ENCODE results near the gene TSPAN15.

The TSPAN15 gene

DNA sequence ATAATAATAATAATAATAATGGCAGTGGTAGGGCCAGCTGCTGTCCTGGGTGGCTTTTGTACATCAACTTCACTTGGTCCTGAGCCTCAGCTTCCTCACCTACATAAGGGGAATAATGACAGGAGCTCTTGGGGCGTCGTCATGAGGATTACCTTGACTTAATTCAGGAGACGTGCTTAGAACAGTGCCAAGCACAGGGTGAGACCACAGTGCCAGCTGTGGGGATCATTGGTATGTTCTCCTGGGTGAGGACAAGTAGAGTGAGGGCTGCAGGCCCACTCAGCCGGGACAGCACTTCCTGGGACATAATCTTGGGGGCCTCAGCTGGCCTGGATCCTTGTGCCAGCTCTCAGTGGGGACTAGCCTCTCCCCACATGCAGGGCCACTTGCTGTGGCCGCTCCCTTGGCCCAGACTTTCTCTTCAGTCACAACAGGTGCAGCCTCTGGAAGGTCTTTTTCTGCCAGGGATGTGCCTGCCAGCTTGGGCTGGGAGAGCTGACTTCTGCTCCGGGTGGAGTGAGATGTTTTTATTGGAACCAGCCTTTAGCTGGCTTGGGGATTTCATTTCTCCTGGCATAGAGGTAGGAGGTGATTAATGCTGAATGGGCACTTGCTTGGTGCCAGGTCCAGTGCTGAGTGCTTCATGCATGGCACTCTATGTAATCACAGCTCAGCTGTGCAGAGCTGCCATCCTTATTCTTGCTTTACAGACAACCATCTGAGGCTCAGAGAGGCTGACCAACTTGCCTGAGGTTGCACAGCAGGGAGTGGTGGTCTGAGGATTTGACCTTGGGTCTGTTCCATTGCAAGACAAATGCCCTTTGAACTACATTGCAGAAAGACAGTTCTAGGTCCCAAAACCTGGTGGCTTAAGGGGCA lies 45.3 kb downstream of the TSPAN15 start:
- H3K27me3 ChIP-seq (ENCODE audit: low read depth) = no peaks in the 10 kb centered on the region
- DNase-seq (ENCODE audit: low spot score in 2 of 2) = no peak
- H3K36me3 ChIP-seq (replicated peaks) = no peaks in the 10 kb centered on the region
- no peaks in the 10 kb centered on the region for H3K4me1 ChIP-seq
- no peaks in the 10 kb centered on the region for H3K9me3 ChIP-seq
- no peak overlapping the region for H3K4me3 ChIP-seq
- in situ Hi-C loops (cut with MboI; ENCODE audit: low sequenced_read_pairs) = no loop called here

DNA sequence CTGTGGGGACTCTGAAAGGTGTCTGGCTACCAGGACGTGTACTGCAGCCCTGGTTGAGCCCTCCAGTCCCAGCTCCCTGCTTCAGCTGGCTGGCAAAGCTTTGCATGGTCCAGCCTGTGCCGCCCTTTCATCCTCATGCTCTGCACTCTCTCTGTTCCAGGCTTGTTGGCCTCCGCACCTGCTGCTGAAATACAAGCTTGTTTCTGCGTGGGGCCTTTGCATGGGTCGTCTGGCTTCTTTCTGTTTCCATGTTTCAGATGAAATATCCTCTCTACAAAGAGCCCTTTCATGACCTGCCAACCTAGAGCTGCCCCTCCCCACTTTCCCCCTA lies 45.9 kb downstream of the TSPAN15 start:
- no peak for DNase-seq (ENCODE audit: low spot score in 2 of 2)
- no peaks in the 10 kb centered on the region for H3K36me3 ChIP-seq (replicated peaks)
- H3K4me1 ChIP-seq = no peaks in the 10 kb centered on the region
- H3K27me3 ChIP-seq (ENCODE audit: low read depth) = no peaks in the 10 kb centered on the region
- in situ Hi-C loops (cut with MboI; ENCODE audit: low sequenced_read_pairs) = no loop called here
- no peak overlapping the region for H3K4me3 ChIP-seq
- H3K9me3 ChIP-seq = no peaks in the 10 kb centered on the region

DNA sequence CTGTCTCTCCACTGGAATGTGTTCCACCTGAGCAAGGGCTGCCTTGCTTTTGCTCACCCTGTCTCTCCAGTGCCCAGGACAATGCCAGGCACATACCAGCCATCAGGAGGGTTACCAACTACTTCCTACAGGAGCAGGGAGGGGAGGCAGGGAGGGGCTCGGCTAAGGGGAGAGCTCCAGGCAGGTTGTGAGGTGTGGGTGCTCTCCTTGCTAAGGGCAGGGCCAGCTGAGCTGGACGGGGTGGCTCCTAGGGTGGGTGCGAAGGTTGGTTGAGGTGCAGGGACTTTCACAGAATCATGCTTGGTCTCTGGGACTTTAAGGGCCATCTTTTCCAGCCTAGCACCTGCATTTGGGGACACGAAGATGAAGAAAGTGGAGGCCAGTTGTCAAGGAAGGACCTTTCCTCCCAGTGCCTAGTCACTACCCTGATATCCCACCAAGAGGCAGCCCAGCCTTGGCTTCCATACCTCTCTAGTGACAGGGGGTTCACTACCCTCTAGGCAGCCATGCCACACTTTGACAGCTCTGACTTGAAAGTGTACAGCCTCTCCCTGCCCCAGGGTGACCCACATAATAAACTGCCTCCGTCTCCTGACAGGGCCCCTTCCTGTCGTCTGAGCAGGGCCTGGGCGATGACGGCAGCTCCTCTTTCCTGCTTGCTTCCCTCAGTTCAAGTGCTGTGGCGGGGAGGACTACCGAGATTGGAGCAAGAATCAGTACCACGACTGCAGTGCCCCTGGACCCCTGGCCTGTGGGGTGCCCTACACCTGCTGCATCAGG lies 46.5 kb downstream of the TSPAN15 start:
- in situ Hi-C loops (cut with MboI; ENCODE audit: low sequenced_read_pairs) = no loop called here
- no peaks in the 10 kb centered on the region for H3K36me3 ChIP-seq (replicated peaks)

DNA sequence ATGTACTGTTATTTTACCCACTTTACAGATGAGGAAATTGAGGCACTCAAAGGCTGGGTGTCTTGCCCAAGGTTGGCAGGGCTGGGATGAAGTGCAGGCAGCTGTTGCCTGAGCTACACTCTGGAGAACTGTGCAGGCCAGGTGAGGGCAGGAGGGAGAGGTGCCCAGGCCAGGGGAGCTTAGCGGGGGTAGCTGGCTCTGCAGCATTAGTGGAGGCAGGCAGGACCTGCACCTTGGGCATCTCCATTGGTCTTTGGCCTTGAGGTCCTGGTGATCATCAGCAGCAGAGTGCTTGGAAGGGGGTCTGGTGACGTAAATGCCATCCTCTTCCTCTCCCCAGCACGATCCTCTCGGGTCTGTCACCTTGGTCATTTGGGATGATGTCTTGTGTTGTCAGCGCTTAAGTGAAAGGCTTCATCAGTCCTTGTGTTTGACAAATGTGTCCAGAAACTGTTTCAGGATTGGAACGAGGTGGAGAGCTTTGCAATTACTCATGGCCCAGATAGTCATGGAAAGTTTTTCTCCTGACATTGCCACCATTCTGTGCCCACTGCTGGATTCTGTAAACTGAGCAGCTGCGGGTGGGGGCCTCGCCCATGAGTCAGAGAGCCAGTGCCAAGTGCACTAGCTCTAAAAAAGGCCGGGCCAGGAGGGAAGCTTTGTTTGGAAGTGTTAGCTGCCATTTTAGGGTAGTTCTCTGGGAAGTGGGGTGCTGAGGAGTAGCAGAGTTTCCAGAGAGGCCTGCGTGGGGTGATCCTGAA lies 47.6 kb downstream of the TSPAN15 start:
- H3K4me3 ChIP-seq = no peak overlapping the region
- H3K4me1 ChIP-seq = no peaks in the 10 kb centered on the region
- no peak for DNase-seq (ENCODE audit: low spot score in 2 of 2)
- H3K27me3 ChIP-seq (ENCODE audit: low read depth) = no peaks in the 10 kb centered on the region
- in situ Hi-C loops (cut with MboI; ENCODE audit: low sequenced_read_pairs) = no loop called here
- H3K9me3 ChIP-seq = no peaks in the 10 kb centered on the region
- no peaks in the 10 kb centered on the region for H3K36me3 ChIP-seq (replicated peaks)

More for the DNA sequence above, 46.5 kb downstream of the TSPAN15 start:
- no peak for DNase-seq (ENCODE audit: low spot score in 2 of 2)
- Histone ChIP-seq H3K27me3 (ENCODE audit: low read depth) (no peaks in the 10 kb centered on the region), H3K9me3 (no peaks in the 10 kb centered on the region), H3K4me1 (no peaks in the 10 kb centered on the region), H3K4me3 (no peak overlapping the region)

DNA sequence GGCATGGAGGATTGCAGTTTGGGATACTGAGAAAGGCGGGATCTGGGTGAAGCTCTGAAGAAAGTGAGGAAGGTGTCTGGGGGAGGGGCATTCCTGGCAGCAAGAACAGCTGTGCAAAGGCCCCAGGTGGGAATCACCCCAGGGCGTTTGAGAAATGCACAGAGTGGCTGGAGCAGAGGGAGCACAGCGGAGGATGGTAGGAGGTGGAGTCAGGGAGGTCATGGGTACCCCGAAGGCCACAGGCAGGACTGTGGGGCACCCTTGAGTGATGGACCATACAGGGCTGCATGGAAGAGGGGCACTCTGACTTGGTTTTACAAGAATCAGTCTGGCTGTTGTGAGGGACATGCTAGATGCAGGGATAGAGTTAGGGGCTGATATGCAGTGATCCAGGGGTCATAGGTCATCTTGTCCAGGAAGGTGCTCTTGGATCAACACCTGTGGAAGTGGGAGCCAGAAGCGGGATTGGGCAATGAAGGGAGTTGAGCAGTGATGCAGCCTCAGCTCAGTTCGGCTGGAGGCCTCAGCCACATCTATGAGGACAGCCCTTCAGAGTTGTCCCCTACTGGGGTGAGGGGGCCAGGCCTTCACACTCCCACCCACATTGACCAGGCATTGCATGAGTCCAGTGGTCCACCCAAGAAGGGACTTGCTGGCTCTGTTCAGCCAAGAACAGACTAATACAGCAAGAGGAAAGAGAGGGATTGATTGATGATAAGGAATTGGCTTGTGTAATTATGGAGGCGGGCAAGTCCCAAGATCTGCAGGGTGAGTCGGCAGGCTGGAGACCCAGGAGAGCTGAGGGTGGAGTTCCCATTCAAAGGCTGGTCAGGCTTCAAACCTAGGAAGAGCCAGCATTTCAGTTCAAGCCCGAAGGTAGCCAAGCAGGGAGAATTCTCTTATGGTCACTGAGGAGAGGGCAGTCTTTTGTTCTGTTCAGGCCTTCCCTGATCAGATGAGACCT lies 48.7 kb downstream of the TSPAN15 start:
- no peaks in the 10 kb centered on the region for H3K4me1 ChIP-seq
- H3K27me3 ChIP-seq (ENCODE audit: low read depth) = no peaks in the 10 kb centered on the region
- in situ Hi-C loops (cut with MboI; ENCODE audit: low sequenced_read_pairs) = loop anchor here (25.0 kb wide), 1 partner anchor 263 kb away; no protein-coding TSS in a partner anchor
- H3K9me3 ChIP-seq = no peaks in the 10 kb centered on the region
- H3K36me3 ChIP-seq (replicated peaks) = no peaks in the 10 kb centered on the region
- no peak for DNase-seq (ENCODE audit: low spot score in 2 of 2)
- no peak overlapping the region for H3K4me3 ChIP-seq

DNA sequence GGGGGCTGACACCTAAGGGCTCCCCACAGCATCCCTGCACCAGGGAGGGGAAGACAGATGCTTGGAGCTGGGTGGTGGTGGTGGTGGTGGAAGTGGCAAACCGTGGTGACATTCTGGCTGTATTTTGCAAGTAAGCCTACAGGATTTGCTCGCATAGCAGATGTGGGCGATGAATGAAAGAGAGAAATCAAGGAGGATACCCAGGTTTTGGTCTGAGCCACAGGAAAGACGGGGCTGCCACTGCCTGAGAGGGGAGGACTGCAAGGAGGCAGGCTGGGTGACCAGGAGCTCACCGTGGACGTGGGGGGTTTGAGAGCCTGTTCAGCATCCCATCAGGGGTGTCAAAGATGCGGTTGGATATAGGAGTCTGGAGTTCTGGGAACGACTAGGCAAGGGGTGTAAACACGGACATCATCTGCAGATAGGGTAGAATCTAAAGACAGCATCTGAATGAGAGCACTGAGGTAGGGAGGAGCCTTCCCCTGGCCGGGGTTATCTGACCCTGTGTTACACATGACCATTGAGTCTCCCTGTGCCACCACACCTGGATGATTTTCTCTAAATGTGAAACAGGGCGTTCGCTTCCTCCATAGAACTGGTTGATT lies 49.7 kb downstream of the TSPAN15 start:
- no peak for DNase-seq (ENCODE audit: low spot score in 2 of 2)
- no peaks in the 10 kb centered on the region for H3K9me3 ChIP-seq
- H3K27me3 ChIP-seq (ENCODE audit: low read depth) = no peaks in the 10 kb centered on the region
- in situ Hi-C loops (cut with MboI; ENCODE audit: low sequenced_read_pairs) = loop anchor here (25.0 kb wide), 1 partner anchor 264 kb away; no protein-coding TSS in a partner anchor
- H3K4me1 ChIP-seq = no peaks in the 10 kb centered on the region
- no peaks in the 10 kb centered on the region for H3K36me3 ChIP-seq (replicated peaks)
- no peak overlapping the region for H3K4me3 ChIP-seq

DNA sequence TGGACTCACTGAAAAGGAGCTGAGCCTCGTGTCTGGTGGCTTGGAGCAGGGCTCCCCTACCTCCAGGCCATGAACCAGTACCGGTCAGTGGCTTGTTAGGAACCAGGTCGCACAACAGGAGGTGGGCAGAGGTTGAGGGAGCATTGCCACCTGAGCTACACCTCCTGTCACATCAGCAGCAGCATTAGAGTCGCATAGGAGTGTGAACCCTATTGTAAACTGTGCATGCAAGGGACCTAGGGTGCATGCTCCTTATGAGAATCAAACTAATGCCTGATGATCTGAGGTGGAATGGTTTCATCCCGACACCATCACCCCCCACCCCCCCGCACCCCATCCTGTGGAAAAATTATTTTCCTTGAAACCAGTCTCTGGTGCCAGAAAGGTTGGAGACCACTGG lies 50.4 kb downstream of the TSPAN15 start:
- Histone ChIP-seq H3K27me3 (ENCODE audit: low read depth) (no peaks in the 10 kb centered on the region), H3K9me3 (no peaks in the 10 kb centered on the region), H3K4me1 (no peaks in the 10 kb centered on the region), H3K36me3 (replicated peaks) (no peaks in the 10 kb centered on the region), H3K4me3 (no peak overlapping the region)
- no peak for DNase-seq (ENCODE audit: low spot score in 2 of 2)
- in situ Hi-C loops (cut with MboI; ENCODE audit: low sequenced_read_pairs) = loop anchor here (25.0 kb wide), 1 partner anchor 264 kb away; no protein-coding TSS in a partner anchor

DNA sequence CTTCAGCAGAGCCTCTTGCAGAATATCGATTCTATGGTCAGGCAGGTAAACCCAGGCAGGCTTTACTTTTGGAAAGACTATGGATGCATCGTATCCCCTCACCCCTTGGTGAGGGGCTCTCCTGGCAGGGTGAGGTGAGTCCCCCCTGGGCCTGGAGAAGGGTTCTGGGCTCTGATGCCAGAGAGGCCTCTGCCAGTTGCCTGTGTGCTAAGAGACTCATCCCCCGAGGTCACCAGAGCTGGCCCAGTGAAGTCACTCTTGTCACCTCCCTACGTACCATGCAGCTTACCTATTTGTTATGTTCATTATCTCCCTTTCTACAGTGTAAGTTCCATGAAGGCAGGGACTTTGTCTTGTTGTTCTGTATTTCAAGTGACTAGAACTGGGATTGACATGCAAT lies 51.3 kb downstream of the TSPAN15 start:
- DNase-seq (ENCODE audit: low spot score in 2 of 2) = no peak
- H3K4me1 ChIP-seq = no peaks in the 10 kb centered on the region
- no peak overlapping the region for H3K4me3 ChIP-seq
- no peaks in the 10 kb centered on the region for H3K9me3 ChIP-seq
- H3K36me3 ChIP-seq (replicated peaks) = no peaks in the 10 kb centered on the region
- in situ Hi-C loops (cut with MboI; ENCODE audit: low sequenced_read_pairs) = loop anchor here (25.0 kb wide), 1 partner anchor 265 kb away; no protein-coding TSS in a partner anchor
- H3K27me3 ChIP-seq (ENCODE audit: low read depth) = no peaks in the 10 kb centered on the region

DNA sequence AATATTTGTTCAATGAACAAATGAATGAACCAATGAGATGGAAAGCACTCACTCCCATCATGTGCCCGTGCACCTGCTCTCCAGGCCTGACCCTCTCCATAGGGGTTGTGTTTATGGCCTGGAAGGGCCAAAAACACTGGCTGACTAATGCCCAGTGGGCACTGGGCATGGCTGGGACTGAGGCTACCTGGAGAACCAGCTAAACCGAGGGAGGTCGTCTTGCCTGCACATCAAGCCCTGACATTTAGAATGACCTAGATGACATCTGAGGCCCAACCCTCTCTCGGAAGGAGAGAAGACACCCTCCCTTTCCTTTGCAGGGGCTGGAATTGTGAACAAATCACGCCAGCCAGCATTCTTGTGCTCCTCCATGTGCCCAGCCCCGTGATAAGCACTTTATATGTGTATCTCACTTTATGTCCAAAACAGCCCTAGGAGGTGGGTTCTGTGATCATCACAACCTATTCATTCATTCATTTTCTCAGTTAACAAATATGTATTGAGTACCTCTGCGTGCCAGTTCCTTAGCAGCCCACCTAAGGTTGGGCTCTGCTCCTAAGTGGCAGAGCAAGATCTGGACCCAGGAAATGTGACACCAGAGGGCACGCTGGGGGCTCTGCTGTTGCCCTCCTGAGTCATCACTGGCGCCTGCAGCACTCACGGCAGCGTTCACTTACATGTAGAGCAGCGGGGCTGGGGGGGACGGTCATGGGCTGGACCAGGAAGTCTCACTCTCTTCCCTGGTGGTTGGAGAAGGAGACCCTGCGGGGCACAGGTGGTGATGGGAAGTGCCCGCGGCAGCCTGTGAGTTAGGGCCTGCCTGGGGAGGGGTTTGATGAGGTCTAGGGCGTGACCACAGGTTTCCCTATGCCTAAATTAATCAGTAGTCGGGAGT lies 52.0 kb downstream of the TSPAN15 start:
- no peaks in the 10 kb centered on the region for H3K36me3 ChIP-seq (replicated peaks)
- no peak overlapping the region for H3K4me3 ChIP-seq
- H3K4me1 ChIP-seq = no peaks in the 10 kb centered on the region
- in situ Hi-C loops (cut with MboI; ENCODE audit: low sequenced_read_pairs) = loop anchor here (25.0 kb wide), 1 partner anchor 266 kb away; no protein-coding TSS in a partner anchor
- H3K27me3 ChIP-seq (ENCODE audit: low read depth) = no peaks in the 10 kb centered on the region
- H3K9me3 ChIP-seq = no peaks in the 10 kb centered on the region
- no peak for DNase-seq (ENCODE audit: low spot score in 2 of 2)

DNA sequence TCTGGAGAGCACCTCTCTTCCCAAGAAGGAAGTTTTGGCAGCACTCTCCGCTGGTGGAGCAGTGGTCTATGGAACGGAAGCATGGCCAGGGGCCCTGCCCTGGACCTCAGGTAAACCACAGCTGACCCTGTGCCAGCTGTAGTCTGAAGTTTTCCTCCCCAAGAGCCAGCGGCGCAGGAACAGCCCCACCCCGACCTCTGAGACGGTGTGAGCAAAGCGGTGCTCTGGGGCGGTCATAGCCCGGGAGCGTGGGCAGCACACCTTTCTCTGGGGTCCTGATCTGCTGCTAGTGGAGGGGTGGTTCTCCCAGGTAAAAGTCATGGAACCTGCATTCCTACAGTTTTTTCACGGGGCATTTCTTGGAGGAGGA lies 52.6 kb downstream of the TSPAN15 start:
- in situ Hi-C loops (cut with MboI; ENCODE audit: low sequenced_read_pairs) = loop anchor here (25.0 kb wide), 1 partner anchor 267 kb away; no protein-coding TSS in a partner anchor
- Histone ChIP-seq H3K36me3 (replicated peaks) (no peaks in the 10 kb centered on the region), H3K27me3 (ENCODE audit: low read depth) (no peaks in the 10 kb centered on the region), H3K4me1 (no peaks in the 10 kb centered on the region), H3K4me3 (no peak overlapping the region), H3K9me3 (no peaks in the 10 kb centered on the region)
- no peak for DNase-seq (ENCODE audit: low spot score in 2 of 2)

DNA sequence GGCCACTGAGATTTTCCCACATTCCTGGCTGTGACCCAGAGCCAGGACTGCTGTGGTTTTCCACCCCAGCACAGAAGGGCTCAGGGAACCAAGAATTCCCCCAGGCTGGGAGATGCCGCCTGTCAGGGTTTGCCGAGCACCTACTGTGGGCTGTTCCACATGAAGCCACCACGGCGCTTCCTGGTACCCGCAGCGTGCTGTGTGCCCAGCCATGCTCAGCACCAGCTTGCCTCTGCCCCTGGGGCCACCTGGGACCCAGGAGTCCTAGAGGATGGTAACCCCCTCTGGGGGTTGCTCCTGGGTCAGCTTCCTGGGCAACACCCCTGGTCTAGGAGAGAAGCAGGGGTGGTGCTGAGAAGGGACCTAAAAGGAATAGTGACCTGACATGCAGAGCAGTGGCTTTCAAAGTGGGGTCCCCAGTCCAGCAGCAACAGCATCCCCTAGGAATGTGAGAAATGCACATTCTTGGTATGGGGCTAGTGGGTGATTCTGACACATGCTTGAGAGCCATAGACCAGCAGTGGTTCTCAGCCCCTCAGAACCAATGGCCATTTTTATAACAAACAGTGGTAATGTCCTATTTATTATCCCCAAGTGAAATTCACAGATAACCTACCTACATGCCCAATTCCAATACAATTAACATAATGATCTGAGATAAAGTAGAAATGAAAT lies 53.4 kb downstream of the TSPAN15 start:
- DNase-seq (ENCODE audit: low spot score in 2 of 2) = no peak
- in situ Hi-C loops (cut with MboI; ENCODE audit: low sequenced_read_pairs) = loop anchor here (25.0 kb wide), 1 partner anchor 267 kb away; no protein-coding TSS in a partner anchor
- no peak overlapping the region for H3K4me3 ChIP-seq
- H3K9me3 ChIP-seq = no peaks in the 10 kb centered on the region
- H3K27me3 ChIP-seq (ENCODE audit: low read depth) = no peaks in the 10 kb centered on the region
- H3K36me3 ChIP-seq (replicated peaks) = no peaks in the 10 kb centered on the region
- H3K4me1 ChIP-seq = no peaks in the 10 kb centered on the region
